Breast epithelium (tissue), 4 donors: ENCODE data around the gene CSNK1D. TPM values are rescaled to one million over a fixed set of nuclear protein-coding genes. Genes with fewer than 3 reads are reported as not detected.

ENCODE experiments used
- DNase-seq, 2 donors: peaks; one replicate each; pipeline ENCODE4 v3.0.0-alpha.2; 2019; ENCODE audit warnings: low spot score in 2 of 2
- H3K27ac ChIP-seq, 2 donors: fragments of 200-600 bp; sonication (generic) in 1 of 2; one replicate each; pipeline ENCODE4 v1.5.1; 2016 to 2019; ENCODE audit warnings: mild to moderate bottlenecking in 1 of 2
- H3K27me3 ChIP-seq, 2 donors: fragments of 200-600 bp; sonication (generic) in 1 of 2; one replicate each; pipeline versions ENCODE4 v1.5.1 to v1.6.0; 2017 to 2019; ENCODE audit warnings: control low read depth in 1 of 2, mild to moderate bottlenecking in 1 of 2
- H3K36me3 ChIP-seq: fragments of 200-600 bp; one replicate; pipeline ENCODE4 v1.5.1; 2019
- H3K4me1 ChIP-seq, 2 donors: fragments of 200-600 bp; sonication (generic); one replicate each; pipeline ENCODE4 v1.5.1; 2016 to 2019; ENCODE audit warnings: control low read depth in 1 of 2
- H3K4me3 ChIP-seq, 3 donors: fragments of 200-600 bp; sonication (generic); 1 replicate in 2 of 3; 2 replicates in 1 of 3; pipeline ENCODE4 v1.5.1; 2016 to 2019; ENCODE audit warnings: mild to moderate bottlenecking in 3 of 3, moderate library complexity in 2 of 3
- H3K9me3 ChIP-seq, 2 donors: fragments of 200-600 bp; sonication (generic) in 1 of 2; one replicate each; pipeline ENCODE4 v1.5.1; 2016 to 2019; ENCODE audit warnings: control low read depth in 1 of 2
- CTCF ChIP-seq, 3 donors: fragments of 450-650 bp; IDR thresholded peaks; one replicate each; pipeline ENCODE4 v1.5.1; 2016 to 2017; ENCODE audit warnings: antibody characterized with exemption in 3 of 3, mild to moderate bottlenecking in 3 of 3, moderate library complexity in 3 of 3
- POLR2A ChIP-seq: fragments of 450-650 bp; IDR thresholded peaks from one replicate; pipeline ENCODE4 v1.6.1; 2016; ENCODE audit warnings: antibody characterized with exemption, mild to moderate bottlenecking, moderate library complexity
- POLR2AphosphoS5 ChIP-seq, 3 donors: sonication (generic); formaldehyde crosslinking; IDR thresholded peaks; one replicate each; pipeline ENCODE4 v1.6.1; 2017; ENCODE audit warnings: antibody characterized with exemption in 3 of 3
- intact Hi-C: fragments of 100-400 bp; cut with DNase I; formaldehyde crosslinking; loops from one replicate; pipeline ENCODE4 v1.15.1; 2023; ENCODE audit warnings: low total_unique reads
- total RNA-seq, 3 donors: library from RNA; depleted of rRNA; stranded (reverse); fragments of >200 nt; gene quantifications; one replicate each; pipeline ENCODE4 v1.1.0, GENCODE V29; 2016

CSNK1D gene
- total RNA-seq = 10 to 100 TPM; 50.7 to 85.9 (median 75.2) TPM

- Histone ChIP-seq H3K4me1 (peaks cover 13 to 28% of the 10 kb centered on the region in 2 donors), H3K36me3 (no peaks in the 10 kb centered on the region), H3K4me3 (peak within 1 kb of the TSS; percentile 97 to 100 (median 97)), H3K9me3 (no peaks in the 10 kb centered on the region), H3K27me3 (no peaks in the 10 kb centered on the region), H3K27ac (peak within 1 kb of the TSS; percentile 99 to 100)
- intact Hi-C loops = no loop called here
- TF ChIP-seq POLR2A = peak; percentile 83
- peak; percentile 97 to 98 (median 97) for TF ChIP-seq POLR2AphosphoS5 (IDR thresholded peaks at IDR 0.05)
- TF ChIP-seq CTCF (IDR thresholded peaks at IDR 0.05) = no peak
- DNase-seq = peak; percentile 90 to 91
Observed at GRCh38 chr17:82273327-82274133, at the start of gene CSNK1D. Gene CSNK1D (minus strand): TSS chr17:82273700. CDS start chr17:82273381, 319 bp downstream.

- H3K27me3 ChIP-seq = peaks cover 0 to 7% of the 10 kb centered on the region in 2 donors
- TF ChIP-seq POLR2AphosphoS5 (IDR thresholded peaks at IDR 0.05) (no peak), CTCF (IDR thresholded peaks at IDR 0.05) (no peak), POLR2A (no peak)
- no peaks in the 10 kb centered on the region for H3K4me1 ChIP-seq
- H3K27ac ChIP-seq = no peak overlapping the region
- no peak for DNase-seq
- H3K4me3 ChIP-seq = no peak overlapping the region
- intact Hi-C loops = loop anchor here (10.0 kb wide), 2 partner anchors 78 to 118 kb away; no protein-coding TSS in a partner anchor
- no peaks in the 10 kb centered on the region for H3K36me3 ChIP-seq
- no peaks in the 10 kb centered on the region for H3K9me3 ChIP-seq
Observed at GRCh38 chr17:82322526-82323453, 49.3 kb upstream of the CSNK1D start.

- no peak overlapping the region for H3K4me3 ChIP-seq
- intact Hi-C loops = loop anchor here (10.0 kb wide), 2 partner anchors 77 to 117 kb away; no protein-coding TSS in a partner anchor
- H3K27me3 ChIP-seq = peaks cover 0 to 7% of the 10 kb centered on the region in 2 donors
- TF ChIP-seq POLR2AphosphoS5 (IDR thresholded peaks at IDR 0.05) (no peak), POLR2A (no peak), CTCF (IDR thresholded peaks at IDR 0.05) (no peak)
- no peak for DNase-seq
- no peaks in the 10 kb centered on the region for H3K9me3 ChIP-seq
- no peak overlapping the region for H3K27ac ChIP-seq
- no peaks in the 10 kb centered on the region for H3K4me1 ChIP-seq
- no peaks in the 10 kb centered on the region for H3K36me3 ChIP-seq
Observed at GRCh38 chr17:82321947-82322466, 48.5 kb upstream of the CSNK1D start.

GRCh38 chr17:82320956-82321927 is 47.7 kb upstream of the CSNK1D start:
- Histone ChIP-seq H3K27ac (no peak overlapping the region), H3K27me3 (peaks cover 0 to 13% of the 10 kb centered on the region in 2 donors), H3K9me3 (no peaks in the 10 kb centered on the region), H3K4me1 (no peaks in the 10 kb centered on the region), H3K36me3 (no peaks in the 10 kb centered on the region), H3K4me3 (peak overlapping the region in 2 of 3 donors; percentile 35 to 51)
- intact Hi-C loops = loop anchor here (10.0 kb wide), 2 partner anchors 76 to 116 kb away; no protein-coding TSS in a partner anchor
- TF ChIP-seq CTCF (IDR thresholded peaks at IDR 0.05) (peak; percentile 87 to 94 (median 94)), POLR2AphosphoS5 (IDR thresholded peaks at IDR 0.05) (peak in 1 of 3 donors; percentile 29), POLR2A (no peak)
- no peak for DNase-seq
